K562 (cell line): ENCODE results near the gene TAS2R13. TPM values are rescaled to one million over a fixed set of nuclear protein-coding genes. Genes with fewer than 3 reads are reported as not detected.

Source experiments
- ATAC-seq: fragments of 200-7000 bp; cut with Tn5 transposase; 3 replicates; pipeline ENCODE4 v1.9.1; 2020; ENCODE audit warnings: moderate library complexity
- BruUV-seq: library from RNA; stranded (reverse); fragments of 400-500 nt; replicated peaks from 2 replicates; lab custom pipeline; 2021; lab: Mats Ljungman, UMichigan
- CTCF ChIA-PET: fragments of 300-600 bp; formaldehyde crosslinking; extraction: SDS; loops from one replicate; lab custom pipeline; 2021; ENCODE audit warnings: low intra/inter-chr PET ratio; lab: Yijun Ruan, JAX
- POLR2A ChIA-PET: fragments of 300-600, 350-650 bp; sonication (Branson Sonifier 250); formaldehyde crosslinking; extraction: SDS; loops from one replicate; lab custom pipeline; 2021; ENCODE audit warnings: antibody characterized with exemption, inconsistent platforms; lab: Yijun Ruan, JAX
- DNase-seq, 4 experiments: peaks; one replicate each; pipeline versions ENCODE4 v3.0.0 to v3.0.0-alpha.2; 2011 to 2018; ENCODE audit warnings: low spot score in 3 of 4, mixed read lengths in 3 of 4; ENCODE audit errors: extremely low read depth in 1 of 4
- FAIRE-seq: peaks from 2 replicates; lab custom pipeline; 2011; peaks lifted over from hg19 to GRCh38; lab: Jason Lieb, UNC
- H2AFZ ChIP-seq: 2 replicates; pipeline ENCODE4 v1.6.0; 2011; ENCODE audit warnings: low read depth, low read length, control low read depth, inconsistent platforms
- H3K27ac ChIP-seq: fragments of 200-600 bp; 3 replicates; pipeline ENCODE4 v1.8.0; 2011; ENCODE audit warnings: low read depth, mild to moderate bottlenecking, control low read depth, inconsistent platforms, low read length, moderate library complexity, mixed read lengths; ENCODE audit errors: extremely low read depth
- H3K27me3 ChIP-seq, 2 experiments: fragments of 300-600 bp in 1 of 2; 2 replicates in 1 of 2; 3 replicates in 1 of 2; pipeline versions ENCODE4 v1.6.0 to v1.8.0; 2011; ENCODE audit warnings: inconsistent platforms in 2 of 2, low read length in 2 of 2, mild to moderate bottlenecking in 1 of 2, mixed read lengths in 1 of 2, moderate library complexity in 1 of 2; ENCODE audit not compliant: control insufficient read depth in 2 of 2, insufficient read depth in 2 of 2
- H3K36me3 ChIP-seq: fragments of 300-600 bp; 3 replicates; pipeline ENCODE4 v1.8.0; 2011; ENCODE audit warnings: mild to moderate bottlenecking, low read length, inconsistent platforms; ENCODE audit not compliant: control insufficient read depth, insufficient read depth
- H3K4me1 ChIP-seq, 2 experiments: fragments of 200-600 bp in 1 of 2; replicated peaks in 1 of 2; 2 replicates in 1 of 2; 3 replicates in 1 of 2; pipeline versions ENCODE4 v1.5.1 to v1.8.0; 2011; ENCODE audit warnings: inconsistent platforms in 2 of 2, low read length in 2 of 2, mild to moderate bottlenecking in 1 of 2, mixed read lengths in 1 of 2, moderate library complexity in 1 of 2; ENCODE audit not compliant: control insufficient read depth in 2 of 2, insufficient read depth in 2 of 2
- H3K4me2 ChIP-seq: 2 replicates; pipeline ENCODE4 v1.6.1; 2011; ENCODE audit warnings: low read length, control low read depth, inconsistent platforms, mixed read lengths; ENCODE audit not compliant: insufficient read depth
- H3K4me3 ChIP-seq: fragments of 200-600 bp; sonication (generic), shearing (Covaris generic); 2 replicates; pipeline ENCODE4 v1.5.1; 2016; ENCODE audit warnings: control low read depth, inconsistent platforms
- H3K79me2 ChIP-seq: fragments of 200-600 bp; 3 replicates; pipeline ENCODE4 v1.8.0; 2011; ENCODE audit warnings: low read length, inconsistent platforms; ENCODE audit not compliant: control insufficient read depth, insufficient read depth
- H3K9ac ChIP-seq, 2 experiments: 2 replicates each; pipeline versions ENCODE4 v1.6.0 to v1.6.1; 2011; ENCODE audit warnings: low read depth in 2 of 2, low read length in 2 of 2, control low read depth in 1 of 2, inconsistent platforms in 1 of 2, mild to moderate bottlenecking in 1 of 2, mixed read lengths in 1 of 2; ENCODE audit not compliant: insufficient read depth in 1 of 2
- H3K9me1 ChIP-seq: one replicate; pipeline ENCODE4 v1.6.0; 2011; ENCODE audit warnings: inconsistent platforms, mild to moderate bottlenecking, low read length, moderate library complexity; ENCODE audit not compliant: control insufficient read depth, insufficient read depth
- H3K9me3 ChIP-seq: replicated peaks from 2 replicates; pipeline ENCODE4 v1.5.1; 2011; ENCODE audit warnings: low read depth, low read length, inconsistent platforms; ENCODE audit not compliant: control insufficient read depth, insufficient read depth
- H4K20me1 ChIP-seq: replicated peaks from 2 replicates; pipeline ENCODE4 v1.6.1; 2011; ENCODE audit warnings: low read length, inconsistent platforms, mixed read lengths; ENCODE audit not compliant: control insufficient read depth, insufficient read depth
- AFF4 ChIP-seq: sonication (generic); formaldehyde crosslinking; IDR thresholded peaks from 2 replicates; pipeline ENCODE4 v1.8.0; 2023; ENCODE audit warnings: mild to moderate bottlenecking, missing genetic modification reagents
- ARID2 ChIP-seq: fragments of 450-650 bp; IDR thresholded peaks from 2 replicates; pipeline ENCODE4 v1.6.1; 2017; ENCODE audit warnings: antibody characterized with exemption, mild to moderate bottlenecking
- BHLHE40 ChIP-seq: IDR thresholded peaks from 2 replicates; pipeline ENCODE4 v1.6.1; 2011; ENCODE audit warnings: low read length, improper control_type of control experiment
- CXXC5 ChIP-seq: fragments of 250-450 bp; sonication (Bioruptor Pico); IDR thresholded peaks from 2 replicates; pipeline ENCODE4 v1.8.0; 2022; ENCODE audit warnings: inconsistent platforms, mild to moderate bottlenecking, moderate library complexity
- HDAC8 ChIP-seq: fragments of 450-650 bp; IDR thresholded peaks from 2 replicates; pipeline ENCODE4 v1.6.1; 2016; ENCODE audit warnings: mild to moderate bottlenecking, missing genetic modification characterization, moderate library complexity, missing compliant biosample characterization
- MLX ChIP-seq, 2 experiments: fragments of 450-650 bp in 1 of 2; sonication (generic) in 1 of 2; formaldehyde crosslinking; conservative IDR thresholded peaks; 2 replicates each; pipeline versions ENCODE4 v1.4.0 to v1.8.1; 2020 to 2022; ENCODE audit warnings: mild to moderate bottlenecking in 1 of 2, missing genetic modification reagents in 1 of 2
- NR2F6 ChIP-seq: fragments of 450-650 bp; formaldehyde crosslinking; IDR thresholded peaks from 2 replicates; pipeline ENCODE4 v1.4.0; 2020; ENCODE audit warnings: mild to moderate bottlenecking
- PKNOX1 ChIP-seq: fragments of 450-650 bp; IDR thresholded peaks from 2 replicates; pipeline ENCODE4 v1.6.1; 2016
- PTRF ChIP-seq: fragments of 450-650 bp; IDR thresholded peaks from 2 replicates; pipeline ENCODE4 v1.6.1; 2016; ENCODE audit warnings: mild to moderate bottlenecking, missing genetic modification characterization, missing compliant biosample characterization
- RBM22 ChIP-seq: fragments of 200-400 bp; formaldehyde crosslinking; IDR thresholded peaks from 2 replicates; pipeline ENCODE4 v1.6.1; 2018; ENCODE audit warnings: low read length, low read depth; ENCODE audit not compliant: poor library complexity, severe bottlenecking
- SNIP1 ChIP-seq: fragments of 450-650 bp; IDR thresholded peaks from 2 replicates; pipeline ENCODE4 v1.7.1; 2017; ENCODE audit warnings: low read depth, mild to moderate bottlenecking
- TBP ChIP-seq: optimal IDR thresholded peaks from 2 replicates; pipeline ENCODE3; 2011; ENCODE audit warnings: low read depth, low read length, improper control_type of control experiment
- TCF15 ChIP-seq: fragments of 250-450 bp; sonication (Bioruptor Pico); IDR thresholded peaks from 2 replicates; pipeline ENCODE4 v1.8.0; 2022; ENCODE audit warnings: moderate library complexity, mild to moderate bottlenecking, inconsistent platforms
- WGBS: fragments of 100-300 bp; shearing (Covaris generic); methylation state at CpG from one replicate; pipeline ENCODE4 v1.1.6; 2016; ENCODE audit warnings: low coverage, mixed read lengths; ENCODE audit not compliant: insufficient coverage; ENCODE audit errors: missing lambda C conversion rate; 5-methylcytosine and 5-hydroxymethylcytosine counted together
- in situ Hi-C: fragments of 300-500 bp; cut with MboI; formaldehyde crosslinking; loops from 4 replicates; pipeline ENCODE4 v1.15.0; 2018; ENCODE audit warnings: inconsistent platforms, mixed read lengths
- intact Hi-C: fragments of 100-400 bp; cut with micrococcal nuclease; formaldehyde crosslinking; loops from 2 replicates; pipeline ENCODE4 v1.14.2; 2022
- polyA plus RNA-seq, 8 experiments: library from polyadenylated mRNA; depleted of rRNA in 4 of 8; stranded (reverse) in 5 of 8; unstranded in 3 of 8; fragments of >200 nt; fragmentation: Nextera tagmentation in 2 of 8; fragmentation: Illumina TruSeq in 1 of 8; extraction: Ambion mirVana in 2 of 8; extraction: Trizol in 1 of 8; gene quantifications; 2 replicates each; pipeline versions ENCODE4 v1.2.1 to v1.2.3, GENCODE V29; 2011 to 2014; ENCODE audit warnings: inconsistent platforms in 1 of 8, missing spikeins in 1 of 8
- total RNA-seq, 7 experiments: library from RNA; depleted of rRNA in 6 of 7; stranded (reverse); fragments of >200 nt in 6 of 7; fragmentation: Illumina TruSeq in 2 of 7; extraction: Trizol in 2 of 7; gene quantifications; 2 replicates each; pipeline versions ENCODE4 v1.2.1 to v1.2.3, GENCODE V29; 2011 to 2021; ENCODE audit warnings: low replicate concordance in 1 of 7
- TF ChIP-seq, protein P1 (sequence below): sonication (generic); formaldehyde crosslinking; IDR thresholded peaks from 2 replicates; pipeline ENCODE4 v1.8.0; 2022; ENCODE audit warnings: mild to moderate bottlenecking, missing genetic modification reagents, borderline replicate concordance

The TAS2R13 gene
- total and polyA plus RNA-seq, 9 of the 15 experiments (the other 6 are each of a cell fraction or from before 2014, with no cell fraction given), result 0.07 to 1.4 (median 0.52) TPM; not detected in 3

- Histone ChIP-seq H3K9ac (no peak overlapping the region), H3K9me3 (no peaks in the 10 kb centered on the region), H3K27me3 (no peaks in the 10 kb centered on the region), H3K4me2 (no peak overlapping the region), H3K4me3 (no peak overlapping the region), H3K36me3 (no peaks in the 10 kb centered on the region), H3K4me1 (no peaks in the 10 kb centered on the region), H3K9me1 (no peaks in the 10 kb centered on the region), H3K79me2 (no peaks in the 10 kb centered on the region), H2AFZ (no peak overlapping the region), H4K20me1 (no peaks in the 10 kb centered on the region), H3K27ac (no peak overlapping the region)
- intact Hi-C loops (no loop called here), in situ Hi-C loops (no loop called here)
- POLR2A ChIA-PET, result no interaction called here
- FAIRE-seq (no peak), DNase-seq (no peak), ATAC-seq (no peak)
- 14% methylated on average over 2 of the region's 2 CpGs for WGBS
- BruUV-seq, result no TSS peak
- CTCF ChIA-PET, result no interaction called here
- TF ChIP-seq PKNOX1, result no peak
- no peak for TF ChIP-seq NR2F6 (CRISPR knock-in tag)
- no peak for TF ChIP-seq AFF4 (CRISPR knock-in tag)
- no peak for TF ChIP-seq PTRF (tag)
- TF ChIP-seq TCF15 (CRISPR knock-in tag), result no peak
- TF ChIP-seq RBM22, result no peak
- TF ChIP-seq TBP, result no peak
- no peak for TF ChIP-seq ARID2
- no peak for TF ChIP-seq MLX (CRISPR knock-in tag; conservative IDR thresholded peaks at IDR 0.05)
- TF ChIP-seq HDAC8 (tag), result no peak
- TF ChIP-seq CXXC5 (CRISPR knock-in tag), result no peak
- no peak for TF ChIP-seq SNIP1
- TF ChIP-seq BHLHE40, result no peak
- TF ChIP-seq, protein P1, sequence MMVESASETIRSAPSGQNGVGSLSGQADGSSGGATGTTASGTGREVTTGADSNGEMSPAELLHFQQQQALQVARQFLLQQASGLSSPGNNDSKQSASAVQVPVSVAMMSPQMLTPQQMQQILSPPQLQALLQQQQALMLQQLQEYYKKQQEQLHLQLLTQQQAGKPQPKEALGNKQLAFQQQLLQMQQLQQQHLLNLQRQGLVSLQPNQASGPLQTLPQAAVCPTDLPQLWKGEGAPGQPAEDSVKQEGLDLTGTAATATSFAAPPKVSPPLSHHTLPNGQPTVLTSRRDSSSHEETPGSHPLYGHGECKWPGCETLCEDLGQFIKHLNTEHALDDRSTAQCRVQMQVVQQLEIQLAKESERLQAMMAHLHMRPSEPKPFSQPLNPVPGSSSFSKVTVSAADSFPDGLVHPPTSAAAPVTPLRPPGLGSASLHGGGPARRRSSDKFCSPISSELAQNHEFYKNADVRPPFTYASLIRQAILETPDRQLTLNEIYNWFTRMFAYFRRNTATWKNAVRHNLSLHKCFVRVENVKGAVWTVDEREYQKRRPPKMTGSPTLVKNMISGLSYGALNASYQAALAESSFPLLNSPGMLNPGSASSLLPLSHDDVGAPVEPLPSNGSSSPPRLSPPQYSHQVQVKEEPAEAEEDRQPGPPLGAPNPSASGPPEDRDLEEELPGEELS (CRISPR knock-in tag), result no peak
These were observed 36.0 kb downstream of the TAS2R13 start for GRCh38 chr12:10873378-10873777.
